HG02973 (cell line): Measurements from ENCODE around the gene B3GLCT.
"Not testable (repeated sequence)": the region's sequence is repeated elsewhere in the genome, so short reads cannot be mapped to it uniquely, and the experiment has no call there.

ENCODE experiments used
- ATAC-seq: cut with Tn5 transposase; IDR thresholded peaks from one replicate; pipeline ENCODE4 v1.9.1; 2021; ENCODE audit warnings: moderate library complexity; ENCODE audit not compliant: unreplicated experiment

The B3GLCT gene

DNA sequence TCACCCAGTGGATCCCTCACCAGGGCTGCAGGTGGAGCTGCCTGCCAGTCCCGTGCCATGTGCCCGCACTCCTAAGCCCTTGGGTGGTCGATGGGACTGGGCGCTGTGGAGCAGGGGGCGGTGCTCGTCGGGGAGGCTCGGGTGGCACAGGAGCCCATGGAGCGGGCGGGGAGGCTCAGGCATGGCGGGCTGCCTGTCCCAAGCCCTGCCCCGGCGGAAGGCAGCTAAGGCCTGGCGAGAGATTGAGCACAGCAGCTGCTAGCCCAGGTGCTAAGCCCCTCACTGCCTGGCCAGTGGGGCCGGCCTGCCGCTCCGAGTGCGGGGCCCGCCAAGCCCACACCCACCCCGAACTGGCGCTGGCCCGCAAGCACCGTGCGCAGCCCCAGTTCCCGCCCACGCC is 16.8 kb upstream of the B3GLCT start:
- ATAC-seq: no peak

DNA sequence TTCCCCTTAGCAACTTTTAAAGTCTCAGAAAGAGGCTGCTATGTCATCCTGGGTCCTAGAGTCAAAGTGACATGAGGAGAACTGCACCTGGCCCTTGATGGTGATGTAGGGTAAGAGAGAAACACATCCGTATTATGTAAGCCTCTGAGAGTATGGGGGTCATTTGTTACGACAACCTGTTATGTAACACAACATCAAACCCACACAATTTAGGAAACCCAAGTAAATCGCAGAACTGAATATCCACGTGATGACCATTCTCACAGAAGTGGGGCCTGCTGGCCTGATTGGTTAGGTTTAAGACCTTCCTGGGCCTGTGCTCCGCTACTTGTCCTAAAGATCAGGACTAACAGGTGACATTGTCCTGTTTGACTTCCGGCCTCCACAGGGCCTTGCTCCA is 15.3 kb upstream of the B3GLCT start:
- no peak for ATAC-seq

DNA sequence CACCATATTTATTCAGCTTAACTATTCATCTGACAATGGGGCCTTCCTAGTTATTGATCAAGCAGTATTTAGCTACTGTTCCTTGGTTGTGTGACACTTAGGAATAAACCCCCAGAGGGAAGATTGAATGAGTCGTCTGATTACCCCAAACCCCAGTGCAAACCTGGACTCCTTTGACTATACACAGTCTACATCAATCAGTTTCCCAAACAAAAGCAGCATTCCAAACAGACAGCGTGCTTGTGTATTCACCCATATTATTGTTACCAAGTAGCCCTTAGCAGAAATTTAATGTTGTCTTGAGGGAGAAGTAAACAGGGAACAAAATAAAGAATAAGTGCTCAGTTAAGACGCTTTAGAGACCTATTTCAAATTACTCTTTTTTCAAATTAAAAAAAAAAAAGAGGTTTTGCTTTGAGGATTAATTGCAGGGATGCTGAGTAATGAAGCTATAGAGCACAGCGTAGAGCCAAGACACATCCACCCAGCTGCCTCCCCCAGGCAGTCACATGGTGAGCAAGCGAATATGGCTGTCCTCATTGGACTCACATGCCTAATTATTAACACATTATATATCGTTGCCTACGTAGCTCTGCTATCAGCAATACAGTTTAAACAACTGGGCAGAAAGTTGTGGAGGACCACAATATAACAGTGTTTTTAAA is 14.7 kb upstream of the B3GLCT start:
- no peak for ATAC-seq

DNA sequence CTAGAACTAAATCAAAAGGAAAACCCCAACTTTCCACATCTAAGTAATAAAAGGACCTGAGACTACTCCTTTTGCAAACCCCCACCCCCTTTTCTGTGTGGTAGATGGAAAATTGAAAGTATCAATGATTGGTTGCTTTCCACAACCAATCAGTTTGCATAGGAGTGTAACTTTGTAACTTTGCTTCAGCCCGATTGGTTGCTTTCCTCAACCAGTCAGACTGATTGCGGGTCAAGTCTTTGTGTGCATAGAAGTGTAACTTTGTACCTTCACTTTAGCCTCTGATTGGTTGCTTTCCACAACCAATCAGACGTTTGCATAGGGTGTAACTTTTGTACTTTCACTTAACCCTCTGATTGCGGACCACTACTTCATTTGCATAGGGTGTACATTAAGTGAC is 8.0 kb upstream of the B3GLCT start:
- no peak for ATAC-seq

DNA sequence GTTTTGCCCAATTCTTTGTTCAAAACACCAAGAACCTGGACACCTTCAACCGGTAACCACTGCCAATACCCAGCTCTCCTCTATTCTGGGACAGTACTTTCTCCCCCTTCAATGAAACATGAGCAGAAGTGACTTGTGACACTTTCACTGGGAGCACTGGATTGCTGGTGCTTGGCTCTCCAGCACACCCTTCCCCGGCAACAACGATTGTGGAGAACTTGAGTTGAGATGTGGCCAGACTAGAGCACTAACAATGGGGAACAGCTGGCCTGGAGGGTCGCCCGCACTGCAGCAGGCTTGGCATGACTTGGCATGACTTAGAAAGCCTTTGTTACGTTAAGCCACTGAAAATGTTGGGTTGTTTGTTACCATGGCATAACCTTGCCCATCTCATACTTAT is 7.5 kb upstream of the B3GLCT start:
- no peak for ATAC-seq

DNA sequence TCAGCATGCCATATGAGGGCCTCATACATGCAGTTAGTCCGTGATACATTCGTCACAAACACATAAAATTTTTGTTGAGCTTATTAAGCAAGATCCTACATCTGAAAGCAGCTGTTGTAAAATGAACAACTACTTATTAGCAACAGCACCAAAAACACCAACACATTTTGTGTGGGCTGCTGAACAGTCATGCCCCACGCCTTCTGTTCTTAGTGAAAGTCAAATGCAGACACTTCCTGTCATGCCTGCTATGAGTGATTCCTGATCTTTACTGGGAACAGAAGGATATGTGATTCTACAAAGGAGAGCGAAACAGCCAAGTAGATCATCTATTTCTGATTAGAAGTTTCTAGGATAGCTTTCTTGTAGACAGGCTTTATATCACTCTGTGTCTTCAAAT is 4.2 kb upstream of the B3GLCT start:
- no peak for ATAC-seq

DNA sequence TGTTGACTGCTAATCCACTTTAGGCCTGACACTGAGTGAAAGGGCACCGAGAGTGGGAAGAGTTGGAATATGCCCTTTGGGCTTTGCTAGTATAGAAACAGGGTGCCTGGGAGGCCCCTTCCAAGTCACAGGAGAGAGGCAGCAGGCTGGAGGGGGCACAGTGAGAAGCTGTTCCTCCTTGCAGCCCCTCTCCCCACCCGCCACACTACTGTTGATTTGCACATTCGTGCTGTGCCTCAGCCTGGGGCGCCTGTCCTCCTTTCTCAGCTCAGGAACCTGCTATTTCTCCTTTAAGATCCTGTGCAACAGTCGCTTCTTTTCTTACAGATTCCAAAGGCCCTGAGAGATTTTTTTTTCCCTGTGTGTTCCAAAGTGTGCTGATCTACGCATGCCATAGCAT is 2.8 kb upstream of the B3GLCT start:
- ATAC-seq: no peak

DNA sequence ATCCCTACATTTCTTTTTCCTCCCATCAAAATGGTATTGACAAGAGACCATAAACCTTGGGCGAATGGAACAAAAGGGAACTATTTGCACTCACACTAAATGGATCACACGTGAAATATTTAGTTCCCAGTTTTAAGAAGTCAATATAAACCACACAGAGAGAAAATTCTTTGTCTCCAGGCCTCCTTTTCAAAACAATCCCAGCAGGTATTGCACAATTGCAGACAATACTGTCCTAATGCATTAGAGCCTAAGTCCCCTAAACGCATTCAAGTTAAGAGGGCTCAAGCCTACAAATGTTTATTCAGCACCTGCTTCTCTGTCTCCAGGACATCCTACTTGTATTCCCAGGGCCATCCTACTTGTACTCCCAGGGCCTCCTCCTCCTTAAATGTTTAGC is 1.3 kb upstream of the B3GLCT start:
- no peak for ATAC-seq

DNA sequence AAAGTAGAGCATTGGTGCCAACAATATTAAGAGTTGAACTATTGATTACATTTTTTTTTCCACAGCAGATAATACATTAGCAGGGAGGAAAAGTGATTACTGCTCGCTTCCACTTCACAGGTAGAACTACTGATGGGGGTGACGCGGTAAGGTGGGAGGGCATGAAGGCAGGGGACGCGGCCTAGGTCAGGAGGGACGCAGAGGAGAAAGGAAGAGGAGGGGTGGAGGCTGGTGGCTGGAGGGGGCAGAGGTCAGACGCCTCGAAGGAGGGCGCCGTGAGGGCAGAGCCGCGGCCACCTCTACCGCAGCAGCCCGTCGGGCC is 287 bp upstream of the B3GLCT start:
- no peak for ATAC-seq

DNA sequence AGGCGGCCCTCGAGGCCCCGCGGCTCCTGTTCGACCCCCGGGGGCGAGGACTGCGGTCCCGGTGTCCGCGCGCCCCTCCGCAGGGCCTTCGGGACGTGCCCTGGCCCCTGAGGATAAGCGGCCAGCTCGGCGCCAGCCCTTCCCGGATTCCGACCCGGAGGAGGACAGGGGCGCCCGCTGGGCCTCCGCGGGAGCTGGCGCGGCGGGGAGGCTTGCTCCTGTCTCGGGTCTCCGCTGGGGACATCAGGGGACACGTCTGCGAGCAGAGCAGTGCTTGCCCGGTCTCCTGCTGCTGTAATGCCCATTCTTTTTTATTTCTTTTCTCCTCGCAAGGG is 829 bp downstream of the B3GLCT start:
- ATAC-seq: peak; percentile 18

DNA sequence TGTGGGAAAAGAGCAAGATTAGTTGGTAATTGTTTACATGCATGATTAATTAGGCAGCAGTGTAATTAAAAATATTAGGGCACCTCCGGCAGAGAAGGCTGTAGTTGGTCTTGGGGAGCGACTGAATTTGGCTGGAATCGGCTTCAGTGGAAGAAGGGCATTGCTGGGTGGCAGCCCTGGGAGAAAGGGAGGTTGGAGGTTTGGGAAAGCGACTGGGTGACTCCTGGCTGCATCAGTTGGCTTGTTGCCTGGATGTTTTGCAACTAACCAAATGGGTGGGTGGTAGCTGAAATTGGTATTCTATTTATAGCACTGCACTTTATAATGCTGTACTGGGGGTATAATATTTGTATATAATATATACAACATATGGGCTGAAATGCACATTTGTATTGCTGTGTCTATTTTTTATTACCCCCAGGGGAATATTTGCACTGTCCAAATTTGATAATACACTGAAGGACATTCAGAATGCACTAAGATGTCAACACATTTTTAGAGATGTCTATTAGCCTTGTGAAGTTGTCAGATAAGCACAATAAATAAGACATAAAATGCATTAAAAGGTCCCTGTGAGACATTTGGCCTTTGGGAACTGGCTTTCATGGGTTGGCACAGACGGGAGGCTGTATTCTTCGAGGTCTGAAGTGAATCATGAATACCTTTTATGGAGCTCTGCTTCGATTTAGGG is 1.7 kb downstream of the B3GLCT start:
- no peak for ATAC-seq

DNA sequence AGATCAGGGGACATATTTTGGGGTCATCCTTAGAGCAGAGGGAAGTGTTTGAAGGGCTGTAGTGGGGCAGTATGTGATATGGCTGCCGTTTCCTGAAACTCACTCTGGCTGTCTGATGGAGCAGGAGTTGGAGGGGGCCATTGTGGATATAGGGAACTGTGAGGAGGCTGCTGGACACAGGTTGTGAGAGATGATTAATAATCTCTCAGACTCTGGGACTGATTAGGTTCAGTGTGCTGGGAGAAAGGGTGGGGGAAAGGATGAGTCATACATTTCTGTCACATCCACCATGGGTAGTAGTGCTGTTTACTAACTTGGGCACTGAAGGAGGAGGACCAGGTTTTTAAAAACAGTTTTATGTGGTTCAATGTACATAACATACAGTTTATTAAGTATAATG is 4.8 kb downstream of the B3GLCT start:
- no peak for ATAC-seq

DNA sequence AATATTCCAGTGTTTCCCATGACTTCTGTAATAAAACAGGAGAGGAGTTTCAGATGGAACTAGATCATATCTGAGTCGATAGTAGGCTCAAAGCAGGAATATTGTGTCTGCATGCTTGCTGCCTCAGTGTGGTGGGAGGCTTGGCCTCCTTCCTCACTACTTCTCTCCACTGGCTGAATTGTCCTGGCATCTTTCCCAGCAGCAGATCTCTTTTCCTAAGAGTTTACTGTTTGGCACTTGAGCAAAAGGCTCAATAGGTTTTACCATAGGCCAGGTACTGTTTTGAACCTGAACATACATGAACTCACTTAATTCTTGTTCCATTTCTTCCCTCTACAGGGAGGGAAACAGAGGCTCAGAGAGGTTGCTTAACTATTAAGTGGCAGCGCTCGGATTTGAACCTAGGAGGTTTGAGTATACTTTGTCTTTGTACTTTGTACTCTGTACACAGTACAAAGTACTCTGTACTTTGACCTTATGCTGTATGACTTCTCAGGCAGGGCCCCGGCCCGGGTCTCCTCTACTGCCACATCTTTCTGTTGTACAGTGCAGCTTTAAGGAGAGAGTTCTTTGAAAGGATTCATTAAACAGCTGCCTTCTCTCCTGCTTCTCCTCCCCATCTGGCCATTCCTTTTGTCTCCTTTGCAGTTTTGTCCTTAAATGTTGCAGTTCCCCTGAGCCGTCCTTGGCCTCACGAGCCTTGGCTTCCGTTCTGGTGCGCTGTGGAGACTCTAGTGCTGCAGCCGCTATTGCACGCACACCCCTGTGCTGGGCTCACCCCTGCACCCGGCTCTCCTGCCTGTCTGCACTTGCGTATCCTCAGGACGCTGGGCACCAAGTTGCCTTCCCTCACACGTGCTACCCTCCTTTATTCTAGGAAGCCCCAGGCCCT is 8.1 kb downstream of the B3GLCT start:
- no peak for ATAC-seq

DNA sequence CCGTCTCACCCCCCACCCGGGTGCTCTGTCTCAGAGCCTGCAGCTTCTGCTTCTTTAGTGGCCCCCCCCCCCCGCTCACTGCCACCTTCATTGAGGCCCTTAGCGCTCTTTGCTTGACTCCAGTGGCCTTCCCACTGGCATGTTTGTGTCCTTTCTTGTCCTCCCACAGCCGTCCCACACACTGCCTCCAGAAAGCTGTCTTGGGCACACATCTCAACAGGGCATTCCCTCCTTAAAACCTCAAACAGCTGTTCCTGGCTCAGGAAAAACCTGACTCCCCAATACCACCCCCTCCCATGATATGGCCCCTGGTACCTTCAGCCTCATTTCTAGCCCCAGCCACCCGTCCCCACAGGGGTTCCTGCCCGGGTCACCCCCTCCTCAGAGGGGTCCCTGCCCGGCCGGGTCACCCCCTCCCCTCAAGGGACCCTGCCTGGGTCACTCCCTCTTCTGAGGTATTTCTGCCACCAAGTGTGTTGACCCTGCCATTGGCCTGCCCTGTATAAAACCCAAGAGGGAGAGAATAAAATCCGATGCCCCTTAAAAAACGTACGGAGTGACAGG is 8.9 kb downstream of the B3GLCT start:
- no peak for ATAC-seq

DNA sequence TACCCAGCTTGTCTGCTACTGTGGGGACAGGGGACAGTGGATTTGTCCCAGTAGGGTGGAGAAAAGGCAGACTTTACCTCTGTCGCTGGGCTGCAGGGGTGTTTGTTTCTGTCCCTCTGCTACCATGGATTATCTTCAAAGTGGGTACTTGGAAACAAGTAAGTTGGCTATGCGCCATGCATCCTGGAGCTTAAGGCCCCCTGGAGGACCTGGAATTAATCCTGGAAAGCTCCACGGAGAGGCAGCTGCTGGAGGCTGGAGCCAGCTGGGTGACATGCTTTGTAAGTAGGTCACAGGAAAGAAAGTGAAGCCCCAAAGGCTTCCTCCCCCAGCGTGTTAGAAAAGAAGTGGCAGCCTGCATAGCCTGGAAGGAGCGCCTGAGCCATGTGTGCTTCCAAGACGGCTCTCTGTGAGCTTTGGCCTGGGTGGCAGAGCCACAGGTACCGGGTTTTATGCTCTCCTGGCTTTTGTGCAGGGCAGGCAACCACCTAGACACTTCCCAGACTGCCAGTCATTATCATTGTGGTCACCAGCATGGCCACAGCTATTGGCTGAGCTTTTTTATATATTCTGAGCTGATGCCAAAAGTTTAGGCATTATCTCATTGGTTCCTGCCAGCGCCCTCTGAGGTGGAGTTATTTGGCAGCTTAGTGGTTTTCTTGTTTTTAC is 9.5 kb downstream of the B3GLCT start:
- no peak for ATAC-seq

DNA sequence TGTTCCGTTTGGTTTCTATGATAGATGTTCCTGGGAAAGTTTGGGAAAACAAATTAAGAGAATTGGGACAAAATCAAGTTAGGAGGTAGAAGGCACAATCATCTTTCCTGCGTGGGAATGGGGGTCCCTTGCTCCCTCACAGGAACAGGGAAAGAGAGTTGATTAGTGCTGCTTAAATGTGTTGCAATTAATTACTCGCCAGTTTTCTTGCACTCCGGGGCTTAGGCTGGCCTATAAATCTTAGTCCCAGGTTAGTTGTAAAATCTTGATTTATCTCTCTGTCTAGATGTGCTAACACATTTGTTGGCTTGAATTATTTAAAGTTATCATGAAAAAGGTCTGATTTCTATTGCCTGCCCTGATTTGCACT is 10.1 kb downstream of the B3GLCT start:
- ATAC-seq: no peak

DNA sequence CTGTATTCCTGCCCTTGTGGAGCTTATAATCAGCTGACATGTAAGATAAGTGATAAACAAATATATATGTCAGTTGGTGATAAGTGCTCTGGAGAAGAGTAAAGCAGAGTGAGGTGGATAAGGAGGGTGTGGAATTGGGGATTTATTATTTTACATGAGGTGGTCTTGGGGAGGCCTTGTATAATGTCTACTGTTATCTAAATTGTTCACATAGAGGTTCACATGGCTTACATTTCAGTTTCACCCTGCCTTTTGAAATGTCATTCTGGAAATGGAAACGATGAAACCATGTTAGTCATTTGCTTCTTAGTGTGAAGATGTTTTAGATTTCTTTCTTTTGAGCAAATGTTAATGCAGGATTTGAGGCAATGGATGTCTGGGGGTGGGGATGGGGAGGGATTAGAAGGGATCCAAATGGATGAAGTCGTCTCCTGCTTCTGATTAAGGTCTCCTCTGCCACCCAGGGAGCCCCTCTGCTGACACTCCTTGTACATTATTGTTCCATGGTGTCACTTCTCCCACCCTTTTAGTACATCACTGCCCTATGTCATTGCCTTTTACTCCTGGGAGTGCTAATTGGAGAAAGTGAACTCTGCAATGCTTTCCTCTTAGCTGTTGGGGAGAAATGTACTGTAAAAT is 14.0 kb downstream of the B3GLCT start:
- ATAC-seq: no peak

DNA sequence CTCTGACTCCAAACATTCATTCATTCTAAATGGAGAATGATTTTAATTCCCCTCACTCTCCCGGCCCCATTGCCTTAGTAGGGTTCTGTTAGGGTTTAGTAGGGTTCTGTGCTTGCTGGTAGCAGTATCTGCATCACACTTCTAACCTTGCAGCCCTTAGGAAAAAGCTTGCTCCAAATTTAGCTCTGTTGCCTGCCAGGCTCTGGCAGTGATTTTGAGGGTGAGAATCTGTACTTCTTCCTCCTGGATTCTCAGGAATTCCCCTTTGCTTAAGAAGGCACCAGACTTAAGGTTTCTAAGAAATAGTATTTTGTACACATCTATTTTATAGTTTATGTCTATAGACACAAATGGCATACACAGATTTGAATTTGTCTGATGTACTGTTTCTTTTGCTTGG is 14.7 kb downstream of the B3GLCT start:
- no peak for ATAC-seq

DNA sequence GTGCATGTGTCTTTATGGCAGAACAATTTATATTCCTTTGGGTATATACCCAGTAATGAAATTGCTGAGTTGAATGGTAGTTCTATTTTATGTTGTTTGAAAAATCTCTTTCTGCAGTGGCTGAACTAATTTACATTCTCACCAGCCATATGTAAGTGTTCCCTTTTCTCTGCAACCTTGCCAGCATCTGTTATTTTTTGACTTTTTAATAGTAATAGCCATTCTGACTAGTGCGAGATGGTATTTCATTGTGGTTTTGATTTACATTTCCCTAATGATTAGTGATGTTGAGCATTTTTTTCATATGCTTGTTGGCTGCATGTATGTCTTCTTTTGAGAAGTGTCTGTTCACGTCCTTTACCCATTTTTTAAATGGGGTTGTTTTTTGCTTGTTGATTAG is 17.1 kb downstream of the B3GLCT start:
- ATAC-seq: not testable (repeated sequence)

DNA sequence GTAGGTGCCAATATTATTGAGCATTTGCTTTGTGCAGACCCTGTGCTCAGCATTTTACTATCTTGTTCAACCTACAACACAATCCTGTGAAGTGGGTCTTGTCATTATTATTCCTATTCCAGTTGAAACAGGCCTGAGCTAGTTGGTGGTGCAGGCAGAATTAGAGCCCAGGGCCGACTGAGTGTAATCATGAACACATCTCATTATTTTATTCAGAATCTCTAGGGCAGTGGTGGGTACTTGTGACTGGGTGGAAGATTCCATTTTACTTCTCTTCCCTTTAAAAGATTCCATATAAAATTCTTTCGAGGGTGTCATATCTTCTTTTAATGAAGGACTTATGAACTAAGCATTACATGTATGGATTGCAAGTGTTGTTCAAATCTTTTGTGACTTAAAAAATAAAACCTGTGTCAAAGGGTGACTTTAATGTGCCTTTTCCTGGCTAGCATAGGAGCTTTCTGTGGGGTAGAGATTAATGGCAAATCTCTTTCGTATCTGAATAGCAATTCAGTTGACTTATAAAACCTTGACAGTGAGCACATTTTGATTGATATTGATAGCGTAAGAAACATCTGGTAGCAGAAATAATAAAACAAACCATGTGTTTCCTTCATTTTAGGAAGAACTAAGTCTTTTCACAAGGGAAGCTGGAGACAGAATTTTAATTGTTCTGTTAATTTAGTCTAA is 20.3 kb downstream of the B3GLCT start:
- ATAC-seq: no peak
